Measurements from ENCODE around the gene RPL23.

The RPL23 gene

GRCh38 chr17:38824899-38825761 is 28.4 kb downstream of the RPL23 start, which contains the start of gene CWC25:
Gene CWC25, minus strand, starts transcription at chr17:38825321. Its CDS starts 138 bp downstream, at chr17:38825183.
- Histone ChIP-seq H3K79me2 (ENCODE audit: low read length) (peaks cover 51% of the 10 kb centered on the region), H3K4me3 (ENCODE audit: low read length) (peak within 1 kb of the TSS; percentile 97), H3K9me3 (replicated peaks; ENCODE audit: insufficient read depth, low read length) (no peaks in the 10 kb centered on the region), H3K4me2 (ENCODE audit: low read depth, low read length) (peak within 1 kb of the TSS; percentile 84), H3F3A (ENCODE audit: insufficient read depth, low read length) (no peaks in the 10 kb centered on the region), H3K9me2 (replicated peaks; ENCODE audit: insufficient read depth, low read length) (no peaks in the 10 kb centered on the region), H3K27me3 (replicated peaks; ENCODE audit: insufficient read depth, low read length) (no peaks in the 10 kb centered on the region), H3K4me1 (ENCODE audit: low read length) (peaks cover 9% of the 10 kb centered on the region), H3K27ac (ENCODE audit: low read length) (peak within 1 kb of the TSS; percentile 91), H2AFZ (ENCODE audit: low read length) (peak within 1 kb of the TSS; percentile 64), H4K20me1 (ENCODE audit: insufficient read depth, low read length) (no peaks in the 10 kb centered on the region; the same call in 1 of the 2 replicates), H3K9ac (ENCODE audit: low read length) (peak within 1 kb of the TSS; percentile 94), H3K36me3 (replicated peaks; ENCODE audit: insufficient read depth, low read length) (0 out of 2 replicates have a peak, but pooled peaks cover 3% of the 10 kb centered on the region)
- peak; percentile 97 for DNase-seq
- TF ChIP-seq EZH2phosphoT487 (IDR thresholded peaks at IDR 0.05; ENCODE audit: low read length) = no peak
- no peak for TF ChIP-seq CTCF (IDR thresholded peaks at IDR 0.05; ENCODE audit: low read length)
- TF ChIP-seq EZH2 (optimal IDR thresholded peaks at IDR 0.05; ENCODE audit: low read depth, low read length) = no peak

- Histone ChIP-seq H3K36me3 (replicated peaks; ENCODE audit: insufficient read depth, low read length) (peaks cover 9% of the 10 kb centered on the region; the same call in 1 of the 2 replicates), H3K9me2 (replicated peaks; ENCODE audit: insufficient read depth, low read length) (no peaks in the 10 kb centered on the region), H3K27me3 (replicated peaks; ENCODE audit: insufficient read depth, low read length) (no peaks in the 10 kb centered on the region), H3F3A (ENCODE audit: insufficient read depth, low read length) (no peaks in the 10 kb centered on the region), H3K4me2 (ENCODE audit: low read depth, low read length) (no peak overlapping the region), H3K79me2 (ENCODE audit: low read length) (peaks cover 56% of the 10 kb centered on the region), H3K4me3 (ENCODE audit: low read length) (no peak overlapping the region), H2AFZ (ENCODE audit: low read length) (no peak overlapping the region), H3K4me1 (ENCODE audit: low read length) (no peaks in the 10 kb centered on the region), H3K9me3 (replicated peaks; ENCODE audit: insufficient read depth, low read length) (no peaks in the 10 kb centered on the region), H3K9ac (ENCODE audit: low read length) (no peak overlapping the region), H3K27ac (ENCODE audit: low read length) (no peak overlapping the region), H4K20me1 (ENCODE audit: insufficient read depth, low read length) (no peaks in the 10 kb centered on the region)
- TF ChIP-seq CTCF (IDR thresholded peaks at IDR 0.05; ENCODE audit: low read length) (peak; percentile 21), EZH2 (optimal IDR thresholded peaks at IDR 0.05; ENCODE audit: low read depth, low read length) (no peak), EZH2phosphoT487 (IDR thresholded peaks at IDR 0.05; ENCODE audit: low read length) (no peak)
- no peak for DNase-seq
These were observed 37.8 kb downstream of the RPL23 start for GRCh38 chr17:38815576-38816193.

- Histone ChIP-seq H4K20me1 (ENCODE audit: insufficient read depth, low read length) (no peaks in the 10 kb centered on the region), H3K9me2 (replicated peaks; ENCODE audit: insufficient read depth, low read length) (no peaks in the 10 kb centered on the region), H3K27me3 (replicated peaks; ENCODE audit: insufficient read depth, low read length) (no peaks in the 10 kb centered on the region), H3K79me2 (ENCODE audit: low read length) (peaks cover 6% of the 10 kb centered on the region; the same call in 1 of the 2 replicates), H3K9me3 (replicated peaks; ENCODE audit: insufficient read depth, low read length) (no peaks in the 10 kb centered on the region), H3K4me2 (ENCODE audit: low read depth, low read length) (no peak overlapping the region), H3K4me3 (ENCODE audit: low read length) (no peak overlapping the region), H3K36me3 (replicated peaks; ENCODE audit: insufficient read depth, low read length) (peaks cover 15% of the 10 kb centered on the region), H3K4me1 (ENCODE audit: low read length) (no peaks in the 10 kb centered on the region), H2AFZ (ENCODE audit: low read length) (no peak overlapping the region), H3K27ac (ENCODE audit: low read length) (no peak overlapping the region), H3K9ac (ENCODE audit: low read length) (no peak overlapping the region), H3F3A (ENCODE audit: insufficient read depth, low read length) (no peaks in the 10 kb centered on the region)
- no peak for DNase-seq
- TF ChIP-seq CTCF (IDR thresholded peaks at IDR 0.05; ENCODE audit: low read length) (no peak), EZH2phosphoT487 (IDR thresholded peaks at IDR 0.05; ENCODE audit: low read length) (no peak), EZH2 (optimal IDR thresholded peaks at IDR 0.05; ENCODE audit: low read depth, low read length) (no peak)
These were observed 43.7 kb downstream of the RPL23 start for GRCh38 chr17:38809828-38810227.
